ENCODE data around the gene DENND4A.

DNA sequence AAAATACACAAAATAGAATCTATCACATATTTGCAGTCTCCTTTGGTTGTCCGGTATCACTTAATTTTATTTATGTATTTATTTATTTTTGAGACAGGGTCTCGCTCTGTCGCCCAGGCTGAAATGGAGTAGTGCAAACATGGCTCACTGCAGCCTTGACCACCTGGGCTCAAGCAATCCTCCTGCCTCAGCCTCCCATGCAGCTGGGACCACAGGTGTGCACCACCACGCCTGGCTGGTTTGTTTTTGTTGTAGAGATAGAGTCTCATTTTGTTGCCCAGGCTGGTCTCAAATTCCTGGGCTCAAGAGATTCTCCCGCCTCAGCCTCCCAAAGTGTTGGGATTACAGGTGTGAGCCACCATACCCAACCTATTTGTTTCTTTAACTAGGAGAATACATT is 33.9 kb downstream of the DENND4A start:
- TF ChIP-seq RXRA (IDR thresholded peaks at IDR 0.05; ENCODE audit: borderline replicate concordance, low read depth) (no peak), POLR2AphosphoS5 (IDR thresholded peaks at IDR 0.05; ENCODE audit: low read depth, low read length) (no peak), SIN3A (IDR thresholded peaks at IDR 0.05; ENCODE audit: borderline replicate concordance, low read depth, low read length) (no peak), RFX5 (IDR thresholded peaks at IDR 0.05; ENCODE audit: low read length) (no peak), MEF2A (IDR thresholded peaks at IDR 0.05; ENCODE audit: borderline replicate concordance, low read depth) (no peak), JUND (IDR thresholded peaks at IDR 0.05) (no peak), EP300 (IDR thresholded peaks at IDR 0.05; ENCODE audit: borderline replicate concordance in 1 of 2, low read depth in 1 of 2, low read length in 1 of 2) (no peak), TCF12 (IDR thresholded peaks at IDR 0.05) (no peak), RCOR1 (IDR thresholded peaks at IDR 0.05; ENCODE audit: low read length) (no peak)
- TF ChIP-seq, protein P1, sequence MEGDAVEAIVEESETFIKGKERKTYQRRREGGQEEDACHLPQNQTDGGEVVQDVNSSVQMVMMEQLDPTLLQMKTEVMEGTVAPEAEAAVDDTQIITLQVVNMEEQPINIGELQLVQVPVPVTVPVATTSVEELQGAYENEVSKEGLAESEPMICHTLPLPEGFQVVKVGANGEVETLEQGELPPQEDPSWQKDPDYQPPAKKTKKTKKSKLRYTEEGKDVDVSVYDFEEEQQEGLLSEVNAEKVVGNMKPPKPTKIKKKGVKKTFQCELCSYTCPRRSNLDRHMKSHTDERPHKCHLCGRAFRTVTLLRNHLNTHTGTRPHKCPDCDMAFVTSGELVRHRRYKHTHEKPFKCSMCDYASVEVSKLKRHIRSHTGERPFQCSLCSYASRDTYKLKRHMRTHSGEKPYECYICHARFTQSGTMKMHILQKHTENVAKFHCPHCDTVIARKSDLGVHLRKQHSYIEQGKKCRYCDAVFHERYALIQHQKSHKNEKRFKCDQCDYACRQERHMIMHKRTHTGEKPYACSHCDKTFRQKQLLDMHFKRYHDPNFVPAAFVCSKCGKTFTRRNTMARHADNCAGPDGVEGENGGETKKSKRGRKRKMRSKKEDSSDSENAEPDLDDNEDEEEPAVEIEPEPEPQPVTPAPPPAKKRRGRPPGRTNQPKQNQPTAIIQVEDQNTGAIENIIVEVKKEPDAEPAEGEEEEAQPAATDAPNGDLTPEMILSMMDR (IDR thresholded peaks at IDR 0.05): no peak
- TF ChIP-seq, protein P2, sequence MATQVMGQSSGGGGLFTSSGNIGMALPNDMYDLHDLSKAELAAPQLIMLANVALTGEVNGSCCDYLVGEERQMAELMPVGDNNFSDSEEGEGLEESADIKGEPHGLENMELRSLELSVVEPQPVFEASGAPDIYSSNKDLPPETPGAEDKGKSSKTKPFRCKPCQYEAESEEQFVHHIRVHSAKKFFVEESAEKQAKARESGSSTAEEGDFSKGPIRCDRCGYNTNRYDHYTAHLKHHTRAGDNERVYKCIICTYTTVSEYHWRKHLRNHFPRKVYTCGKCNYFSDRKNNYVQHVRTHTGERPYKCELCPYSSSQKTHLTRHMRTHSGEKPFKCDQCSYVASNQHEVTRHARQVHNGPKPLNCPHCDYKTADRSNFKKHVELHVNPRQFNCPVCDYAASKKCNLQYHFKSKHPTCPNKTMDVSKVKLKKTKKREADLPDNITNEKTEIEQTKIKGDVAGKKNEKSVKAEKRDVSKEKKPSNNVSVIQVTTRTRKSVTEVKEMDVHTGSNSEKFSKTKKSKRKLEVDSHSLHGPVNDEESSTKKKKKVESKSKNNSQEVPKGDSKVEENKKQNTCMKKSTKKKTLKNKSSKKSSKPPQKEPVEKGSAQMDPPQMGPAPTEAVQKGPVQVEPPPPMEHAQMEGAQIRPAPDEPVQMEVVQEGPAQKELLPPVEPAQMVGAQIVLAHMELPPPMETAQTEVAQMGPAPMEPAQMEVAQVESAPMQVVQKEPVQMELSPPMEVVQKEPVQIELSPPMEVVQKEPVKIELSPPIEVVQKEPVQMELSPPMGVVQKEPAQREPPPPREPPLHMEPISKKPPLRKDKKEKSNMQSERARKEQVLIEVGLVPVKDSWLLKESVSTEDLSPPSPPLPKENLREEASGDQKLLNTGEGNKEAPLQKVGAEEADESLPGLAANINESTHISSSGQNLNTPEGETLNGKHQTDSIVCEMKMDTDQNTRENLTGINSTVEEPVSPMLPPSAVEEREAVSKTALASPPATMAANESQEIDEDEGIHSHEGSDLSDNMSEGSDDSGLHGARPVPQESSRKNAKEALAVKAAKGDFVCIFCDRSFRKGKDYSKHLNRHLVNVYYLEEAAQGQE (IDR thresholded peaks at IDR 0.05; ENCODE audit: low read depth, low read length): no peak
